ENCODE data around the gene MYCBP2.
A peak's percentile ranks its signal among the peaks of the same experiment; 100 is the strongest.
"Not testable (repeated sequence)": the region's sequence is repeated elsewhere in the genome, so short reads cannot be mapped to it uniquely, and the experiment has no call there.

Gene MYCBP2

DNA sequence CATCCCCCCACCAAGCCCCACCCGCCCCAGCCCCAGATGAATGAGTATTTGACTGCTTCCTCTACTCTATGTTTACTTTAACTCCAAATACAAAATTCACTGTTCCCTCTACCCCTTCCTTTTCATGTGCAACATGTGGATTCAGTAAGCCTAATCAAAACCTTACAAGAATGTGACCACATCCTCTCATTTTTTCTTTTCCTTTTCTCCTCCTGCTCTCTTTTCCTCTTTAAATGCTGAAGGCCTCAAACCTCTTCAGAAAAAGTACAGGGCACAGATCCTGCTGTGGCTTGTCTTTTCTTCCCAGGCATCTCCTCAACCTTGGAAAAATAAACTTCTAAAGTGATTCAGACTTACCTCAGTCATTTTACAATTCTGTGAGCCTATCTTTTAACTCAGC is 119.0 kb downstream of the MYCBP2 start:
- DNase-seq (ENCODE audit: low read depth, low spot score) = no peak

DNA sequence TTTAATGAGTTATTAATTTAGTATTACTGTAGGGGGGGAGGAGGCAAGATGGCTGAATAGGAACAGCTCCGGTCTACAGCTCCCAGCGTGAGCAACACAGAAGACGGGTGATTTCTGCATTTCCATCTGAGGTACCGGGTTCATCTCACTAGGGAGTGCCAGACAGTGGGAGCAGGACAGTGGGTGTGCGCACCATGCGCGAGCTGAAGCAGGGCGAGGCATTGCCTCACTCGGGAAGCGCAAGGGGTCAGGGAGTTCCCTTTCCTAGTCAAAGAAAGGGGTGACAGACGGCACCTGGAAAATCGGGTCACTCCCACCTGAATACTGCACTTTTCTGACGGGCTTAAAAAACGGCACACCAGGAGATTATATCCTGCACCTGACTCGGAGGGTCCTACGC is 127.9 kb downstream of the MYCBP2 start:
- not testable (repeated sequence) for DNase-seq (ENCODE audit: low read depth, low spot score)

DNA sequence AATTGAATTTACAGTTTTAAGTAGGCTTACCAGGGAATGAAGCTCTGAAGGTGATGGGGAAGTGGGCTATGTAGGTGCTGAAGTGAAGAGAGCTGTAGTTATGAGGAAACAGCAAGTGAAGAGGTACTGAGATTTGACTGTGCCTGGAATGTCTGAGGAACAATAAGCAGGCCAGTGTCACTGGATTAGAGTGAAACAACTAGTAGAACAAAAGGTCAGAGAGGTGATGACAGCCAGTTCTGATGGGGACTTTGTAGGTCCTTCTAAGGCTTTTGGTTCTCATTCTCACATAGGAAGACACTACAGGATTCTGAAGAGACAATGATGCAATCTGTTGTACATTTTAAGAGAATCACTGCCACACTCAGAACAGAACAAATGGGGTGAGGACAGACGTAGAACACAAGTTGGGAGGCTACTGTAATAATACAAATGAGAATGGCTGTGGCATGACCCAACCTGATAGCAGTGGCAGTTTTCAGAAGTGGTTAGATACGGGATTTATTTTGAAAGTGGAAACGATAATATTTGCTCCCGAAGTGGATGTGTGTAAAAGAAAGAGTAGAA is 130.8 kb downstream of the MYCBP2 start:
- no peak for DNase-seq (ENCODE audit: low read depth, low spot score)

DNA sequence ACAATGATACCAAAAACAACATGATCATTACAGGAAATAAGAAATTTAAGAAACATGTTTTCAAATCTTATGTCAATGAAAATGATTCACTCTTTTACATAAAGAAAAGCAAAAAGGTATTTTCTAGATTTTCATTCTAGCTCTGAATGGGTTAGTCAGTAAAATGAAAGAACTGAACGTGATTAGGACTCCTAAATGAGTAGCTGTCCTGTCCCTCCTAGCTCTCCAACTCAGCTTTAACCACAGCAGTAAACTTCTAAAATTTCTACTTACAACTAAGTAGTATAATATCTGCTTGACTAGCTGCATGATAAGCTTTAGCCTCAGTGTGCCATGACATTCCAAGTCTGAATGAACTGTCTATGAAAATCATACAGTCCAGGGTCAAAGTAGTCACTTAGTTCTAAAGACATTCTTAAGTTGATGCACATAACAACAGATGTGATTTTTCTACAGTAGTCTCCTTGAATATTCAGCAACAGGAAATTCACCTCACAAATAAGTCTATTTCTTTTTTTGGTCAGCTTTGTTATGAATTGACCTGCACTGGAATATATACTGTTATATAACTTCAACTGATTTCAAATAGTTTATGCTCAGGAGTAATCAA is 136.4 kb downstream of the MYCBP2 start:
- no peak for DNase-seq (ENCODE audit: low read depth, low spot score)

DNA sequence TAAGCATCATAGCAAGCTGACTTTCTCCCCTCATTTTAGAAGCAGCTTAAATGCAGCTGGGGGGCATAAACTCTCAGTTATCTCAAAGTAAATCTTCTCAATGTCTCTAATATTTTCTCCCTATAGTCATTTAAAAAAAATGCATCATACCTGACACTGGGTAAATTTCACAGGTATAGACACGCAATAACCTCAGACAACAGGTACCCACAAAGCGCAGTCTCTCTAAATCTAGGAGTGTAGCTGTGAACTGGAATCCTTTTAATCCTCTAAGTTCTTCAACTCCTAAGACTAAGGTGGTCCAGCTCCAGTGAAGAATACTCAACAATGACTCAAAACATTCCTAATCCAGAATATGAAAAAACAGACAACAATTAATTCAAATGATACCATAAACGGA is 141.2 kb downstream of the MYCBP2 start:
- DNase-seq (ENCODE audit: low read depth, low spot score) = no peak

DNA sequence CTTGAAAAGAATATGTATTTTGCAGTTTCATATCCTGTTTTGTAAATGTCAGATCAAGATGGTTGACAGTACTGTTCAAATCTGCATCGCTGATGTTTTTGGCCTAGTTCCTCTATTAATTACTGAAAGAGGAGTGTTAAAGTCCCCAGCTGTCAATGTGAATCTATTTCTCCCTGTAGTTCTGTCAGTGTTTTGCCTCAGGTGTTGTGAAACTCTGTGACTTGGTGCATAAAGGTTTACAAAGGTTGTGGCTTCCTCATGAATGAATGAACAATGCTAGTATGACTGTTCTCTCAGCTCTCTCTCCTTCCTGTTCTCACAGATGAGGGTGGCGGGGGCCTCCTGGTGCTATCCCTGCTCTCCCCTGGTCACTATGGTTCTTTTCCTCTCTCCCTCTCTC is 142.4 kb downstream of the MYCBP2 start:
- DNase-seq (ENCODE audit: low read depth, low spot score) = no peak

DNA sequence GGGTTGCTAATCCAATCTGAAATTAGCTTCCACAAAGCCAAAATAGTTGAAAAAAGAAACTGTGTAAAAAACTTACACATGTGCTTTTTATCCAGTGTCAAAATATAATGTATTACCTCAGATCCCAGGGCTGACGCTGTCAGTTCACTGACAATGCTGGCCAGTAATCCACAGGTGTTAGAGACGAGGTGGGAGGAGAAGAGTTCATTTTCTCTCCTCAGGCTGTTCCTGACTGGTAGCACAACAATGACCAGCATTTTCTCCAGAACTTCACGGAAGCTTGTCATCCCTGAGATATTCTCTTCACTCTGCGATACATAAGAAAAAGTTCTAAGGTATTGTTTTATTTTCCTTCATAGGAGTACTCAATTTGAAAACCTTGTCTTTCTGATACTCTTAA is 146.9 kb downstream of the MYCBP2 start:
- DNase-seq (ENCODE audit: low read depth, low spot score) = no peak

DNA sequence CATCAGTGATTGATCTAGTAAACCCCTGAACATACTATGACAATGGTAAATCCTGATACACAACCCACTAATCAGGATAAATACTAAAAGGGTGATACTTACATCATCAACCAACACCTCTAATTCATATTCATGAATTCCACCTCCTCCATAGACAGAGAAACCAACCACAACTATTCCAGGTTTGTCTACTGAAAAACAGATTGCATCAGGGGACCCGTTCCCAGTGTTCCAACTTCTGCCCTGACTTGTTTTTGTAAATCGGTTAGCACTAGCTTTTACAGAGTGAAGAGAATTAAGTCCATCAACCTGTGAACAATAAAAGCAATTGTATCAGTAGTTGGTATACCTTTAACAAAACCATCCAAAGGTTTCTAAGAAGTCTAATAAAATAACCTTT is 149.2 kb downstream of the MYCBP2 start:
- DNase-seq (ENCODE audit: low read depth, low spot score) = no peak

DNA sequence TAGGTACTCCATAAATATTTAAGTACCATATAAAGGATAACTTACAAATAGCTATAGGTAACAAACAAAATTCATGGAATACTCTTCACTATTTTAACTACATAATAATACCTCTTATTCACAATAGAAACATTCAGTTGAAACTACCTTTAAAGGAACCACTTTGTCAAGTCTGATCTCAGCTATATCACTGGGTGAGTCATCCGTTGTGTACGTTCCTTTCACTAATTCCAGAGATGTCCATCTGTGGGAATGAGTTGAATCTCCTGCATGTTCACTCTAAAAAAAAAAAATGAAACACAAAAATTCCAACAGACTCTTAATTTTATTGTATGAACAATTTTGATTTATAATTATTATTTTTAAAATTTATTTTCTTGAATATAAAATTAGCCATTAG is 150.5 kb downstream of the MYCBP2 start:
- DNase-seq (ENCODE audit: low read depth, low spot score) = no peak

DNA sequence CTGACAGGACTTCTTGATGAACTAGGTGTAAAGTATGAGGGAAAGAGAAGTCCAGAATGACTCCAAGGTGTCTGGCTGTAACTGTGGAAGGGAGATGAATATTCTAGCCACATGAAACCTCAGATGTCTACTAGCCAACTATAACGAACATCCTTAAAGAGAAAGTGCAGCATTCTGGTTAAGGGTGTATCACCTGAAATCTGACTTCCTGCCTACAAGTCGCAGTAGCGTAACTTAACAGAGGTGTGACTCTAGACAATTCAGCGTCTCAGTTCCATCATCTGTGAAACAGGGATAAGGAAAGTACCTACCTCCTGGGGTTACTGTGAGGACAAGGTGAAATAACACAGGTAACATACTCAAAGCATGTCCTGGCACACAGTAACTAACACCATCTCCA is 154.2 kb downstream of the MYCBP2 start:
- no peak for DNase-seq (ENCODE audit: low read depth, low spot score)

DNA sequence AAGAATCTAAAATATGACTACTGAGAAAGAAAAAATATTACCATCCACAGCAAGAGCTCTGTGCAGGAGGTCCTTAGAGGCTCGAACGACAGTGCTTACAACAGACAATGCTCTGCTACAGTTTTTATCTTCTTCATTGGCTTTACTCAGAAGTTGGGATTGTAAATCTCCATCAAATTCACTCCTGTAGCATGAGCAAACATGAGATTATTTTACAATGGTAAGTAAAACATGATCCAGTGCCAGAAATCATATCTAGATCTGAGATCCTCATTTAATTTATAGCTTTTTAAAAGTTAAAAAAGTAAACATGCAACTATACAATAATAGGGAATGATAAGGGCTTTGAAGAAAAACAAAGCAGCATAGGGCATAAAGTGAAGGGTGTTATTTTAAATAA is 155.4 kb downstream of the MYCBP2 start:
- no peak for DNase-seq (ENCODE audit: low read depth, low spot score)

DNA sequence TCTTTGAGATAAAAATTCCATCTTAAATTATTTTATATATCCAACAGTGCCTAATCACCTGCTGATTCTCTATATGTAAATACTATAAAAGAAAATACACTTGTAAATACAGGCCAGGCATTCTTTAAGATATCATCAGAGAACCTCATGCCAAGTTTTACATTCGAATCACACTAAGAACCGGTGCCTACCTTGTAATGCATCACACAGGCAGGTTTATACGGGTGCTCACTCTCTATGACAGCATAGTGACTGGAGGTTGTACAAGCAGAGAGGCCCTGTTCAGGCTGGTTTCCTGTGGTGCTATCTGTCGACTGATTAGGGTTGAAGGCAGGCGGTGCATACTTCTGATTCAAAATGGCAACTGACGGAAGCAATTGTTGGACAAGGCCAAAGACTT is 158.7 kb downstream of the MYCBP2 start:
- DNase-seq (ENCODE audit: low read depth, low spot score) = no peak

DNA sequence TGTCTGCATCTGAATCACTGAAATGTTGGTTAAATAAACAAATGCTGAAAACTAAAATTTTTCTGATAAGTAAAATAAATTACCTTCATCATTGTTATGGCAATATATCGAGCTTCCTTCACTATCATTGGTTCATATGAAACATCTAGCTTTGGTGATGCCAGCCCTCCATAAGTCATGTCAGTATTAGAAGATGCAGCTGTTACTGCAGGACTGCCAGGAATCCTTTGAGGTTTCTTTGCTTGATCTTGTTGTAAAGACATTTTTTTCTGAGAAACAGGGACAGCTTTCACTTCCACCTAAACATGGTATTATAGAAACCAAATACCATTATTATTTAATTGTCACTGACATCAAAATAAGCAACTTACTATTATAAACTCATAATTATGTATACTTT is 176.2 kb downstream of the MYCBP2 start:
- DNase-seq (ENCODE audit: low read depth, low spot score) = no peak

DNA sequence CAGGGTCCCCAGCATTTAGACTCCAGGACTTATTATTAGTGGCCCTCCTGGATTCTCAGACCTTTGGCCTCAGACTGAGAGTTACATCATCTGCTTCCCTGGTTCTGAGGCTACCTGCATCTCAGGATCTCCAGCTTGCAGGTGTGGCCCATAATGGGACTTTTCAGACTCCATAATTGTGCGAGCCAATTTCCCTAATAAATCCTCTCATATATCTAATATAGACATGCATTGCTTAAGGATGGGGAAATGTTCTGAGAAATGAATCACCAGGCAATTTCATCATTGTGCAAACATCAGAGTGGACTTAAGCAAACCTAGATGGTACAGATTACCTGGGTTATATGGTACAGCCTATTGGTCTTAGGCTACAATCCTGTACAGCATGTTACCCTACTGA is 183.5 kb downstream of the MYCBP2 start:
- no peak for DNase-seq (ENCODE audit: low read depth, low spot score)

DNA sequence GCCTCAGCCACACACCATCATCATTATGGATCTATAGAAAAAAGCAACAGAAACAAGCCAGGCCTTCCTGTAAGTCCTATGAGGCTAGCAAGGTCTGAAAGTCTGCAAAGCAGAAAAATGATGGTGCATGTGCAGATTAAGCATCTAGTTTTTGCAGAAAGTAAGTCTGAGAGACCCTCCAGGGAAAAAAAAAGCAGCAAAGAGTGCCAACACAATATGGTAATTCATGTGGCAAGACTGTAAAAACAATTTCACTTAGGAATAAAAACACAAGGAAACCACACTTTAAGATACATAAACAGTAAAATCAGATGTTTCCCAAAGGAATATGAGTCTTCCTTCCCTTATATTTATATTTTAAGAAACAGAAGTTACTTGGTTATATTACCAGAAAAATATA is 187.6 kb downstream of the MYCBP2 start:
- DNase-seq (ENCODE audit: low read depth, low spot score) = no peak

DNA sequence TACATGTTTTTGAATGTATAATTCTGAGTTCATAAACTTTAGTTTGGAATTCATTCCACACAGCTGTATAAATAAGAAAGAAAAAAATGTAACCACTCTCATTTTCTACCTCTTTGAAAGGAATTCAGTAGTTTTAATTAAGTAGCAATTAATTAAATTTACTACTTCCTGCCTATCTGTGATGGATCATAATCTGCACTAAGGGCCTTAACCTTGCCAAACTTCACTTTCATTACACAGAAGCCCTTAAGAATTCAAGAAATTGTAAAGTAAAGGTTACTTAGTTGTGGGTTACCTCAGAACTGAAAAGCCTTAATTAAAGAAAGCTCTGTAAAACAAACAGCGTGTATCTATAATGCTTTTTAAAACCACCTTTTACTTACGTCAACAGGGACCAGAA is 188.1 kb downstream of the MYCBP2 start:
- DNase-seq (ENCODE audit: low read depth, low spot score) = no peak

DNA sequence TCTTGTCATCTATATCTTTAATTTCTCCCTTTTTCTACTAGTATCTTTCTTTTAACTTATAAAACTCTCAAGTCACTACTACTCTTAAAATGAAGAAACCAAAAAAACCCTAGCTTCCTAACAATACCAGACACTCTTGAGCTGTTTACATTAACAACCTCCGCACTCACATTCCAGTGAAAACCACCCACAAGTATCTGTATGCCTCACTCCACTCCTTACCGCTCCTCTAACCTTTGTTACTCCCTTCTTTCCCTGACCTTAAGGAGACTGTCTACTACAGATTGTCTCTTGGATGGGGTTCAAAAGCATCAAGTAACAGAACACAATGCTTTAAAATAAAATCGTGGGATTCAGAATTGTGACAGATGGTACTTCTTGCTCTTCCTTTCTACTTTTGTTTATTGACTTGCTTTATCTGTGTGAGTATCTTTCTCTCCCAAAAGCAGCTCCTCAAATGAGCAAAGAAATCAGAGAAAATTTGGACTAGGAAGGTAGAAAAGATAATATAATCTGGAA is 189.9 kb downstream of the MYCBP2 start:
- DNase-seq (ENCODE audit: low read depth, low spot score) = no peak

DNA sequence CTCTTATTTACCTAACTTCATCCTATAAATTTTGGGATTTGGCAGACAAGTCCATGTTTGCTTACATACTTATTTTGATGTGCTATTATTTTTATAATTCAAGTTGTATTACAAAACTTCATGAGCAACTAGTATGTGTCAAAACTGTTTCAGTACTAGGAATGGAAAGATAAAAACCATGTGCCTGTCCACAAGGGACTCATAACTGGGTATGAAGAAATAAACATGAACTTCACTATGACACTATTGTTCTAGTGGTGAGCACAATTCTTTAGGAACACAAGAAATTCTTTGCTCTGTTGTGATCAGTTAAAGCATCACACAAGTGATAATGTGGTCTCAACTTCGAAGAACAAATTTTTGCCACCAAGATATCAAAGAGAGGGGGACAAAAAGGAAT is 202.5 kb downstream of the MYCBP2 start:
- DNase-seq (ENCODE audit: low read depth, low spot score) = no peak

DNA sequence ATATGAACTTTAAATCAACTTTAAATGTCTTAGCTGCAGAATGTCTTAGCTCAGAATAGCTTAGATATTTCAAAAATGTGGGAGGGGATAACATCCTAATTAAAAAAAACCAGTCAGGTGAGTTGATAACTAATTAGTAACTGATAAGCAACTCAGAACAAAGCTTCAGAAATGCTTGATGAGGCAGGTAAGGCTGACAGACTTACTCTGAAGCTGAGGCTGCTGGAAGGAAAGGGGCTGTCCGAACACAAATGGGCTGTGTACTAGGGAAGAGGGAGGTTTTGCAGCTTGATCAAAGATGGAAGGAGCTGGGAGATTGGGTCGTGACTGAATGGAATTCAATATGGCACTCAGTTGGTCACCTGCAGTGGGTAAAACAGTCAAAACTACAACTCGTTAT is 208.8 kb downstream of the MYCBP2 start:
- peak; percentile 12 for DNase-seq (ENCODE audit: low read depth, low spot score)

DNA sequence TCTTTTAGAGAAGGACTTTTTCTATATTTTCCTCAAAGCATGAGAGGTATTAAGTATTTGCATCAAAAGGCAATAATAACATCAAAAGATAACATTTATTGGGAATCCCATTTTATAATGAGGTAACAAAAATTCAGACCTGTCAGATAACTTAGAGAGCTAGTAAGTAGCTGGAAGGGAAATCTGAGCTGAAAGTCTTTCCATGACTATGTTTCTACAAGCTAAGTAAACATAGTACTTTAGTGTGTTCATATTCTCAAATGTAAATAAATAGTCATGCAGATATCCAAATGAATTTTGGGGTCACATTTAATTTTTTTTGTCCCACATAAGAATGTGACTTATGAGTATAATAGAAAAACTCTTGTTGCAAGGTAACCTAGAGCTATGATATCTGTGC is 212.6 kb downstream of the MYCBP2 start:
- DNase-seq (ENCODE audit: low read depth, low spot score) = no peak

DNA sequence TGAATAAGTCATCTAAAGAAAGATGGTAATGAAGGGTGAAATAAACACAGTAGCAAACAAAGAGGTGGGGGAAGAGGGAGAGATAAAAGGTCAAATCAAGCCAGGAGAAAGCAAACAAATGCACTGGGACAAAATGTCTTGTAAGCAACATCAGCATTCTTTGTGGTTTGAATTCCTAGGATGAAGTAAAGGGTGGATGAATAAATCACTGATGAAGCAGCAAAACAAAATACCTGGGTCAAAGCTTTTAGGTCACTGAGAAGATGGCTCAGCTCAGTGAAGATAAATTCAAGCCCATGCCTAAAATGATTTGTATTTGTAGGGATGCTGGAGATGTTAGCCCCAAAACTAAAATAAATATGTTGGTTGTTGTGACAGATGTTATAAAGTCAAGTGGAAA is 213.4 kb downstream of the MYCBP2 start:
- DNase-seq (ENCODE audit: low read depth, low spot score) = no peak

DNA sequence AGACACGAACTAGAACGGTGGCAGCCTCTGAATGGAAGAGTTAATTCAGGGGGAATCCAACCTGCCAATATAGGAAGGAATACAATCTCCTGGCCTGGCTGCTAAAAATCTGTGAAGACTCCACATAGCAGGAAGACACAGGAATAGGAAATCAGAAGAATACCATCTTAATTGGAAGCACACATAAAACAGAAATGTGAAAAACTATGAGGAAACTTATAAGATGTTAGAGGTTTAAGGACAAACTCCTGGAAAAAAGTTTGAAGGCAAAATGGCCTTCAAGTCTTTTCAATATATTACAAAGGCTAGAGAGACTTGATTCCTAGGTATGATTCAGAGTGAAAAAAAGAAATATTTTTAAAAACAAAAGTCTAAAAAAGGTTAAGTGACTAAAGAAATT is 221.8 kb downstream of the MYCBP2 start:
- no peak for DNase-seq (ENCODE audit: low read depth, low spot score)

DNA sequence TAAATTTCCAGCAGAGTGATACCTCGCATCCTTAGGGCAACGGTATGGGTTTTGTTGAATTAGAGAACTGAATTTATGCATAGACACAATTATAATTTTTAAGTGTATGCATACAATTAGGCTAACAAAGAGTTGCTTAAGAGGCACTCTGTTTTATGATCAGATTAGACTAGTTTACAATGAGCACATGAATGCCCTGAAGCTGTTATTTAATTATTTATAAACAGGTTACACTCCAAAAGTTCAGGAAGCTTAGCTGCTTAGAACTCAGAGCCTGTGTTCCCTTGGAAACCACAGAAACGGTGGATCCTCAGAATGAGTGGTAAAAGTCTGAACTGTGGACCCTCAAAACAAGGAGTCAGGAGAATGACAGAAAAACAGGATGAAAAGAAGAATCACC is 227.5 kb downstream of the MYCBP2 start:
- no peak for DNase-seq (ENCODE audit: low read depth, low spot score)

DNA sequence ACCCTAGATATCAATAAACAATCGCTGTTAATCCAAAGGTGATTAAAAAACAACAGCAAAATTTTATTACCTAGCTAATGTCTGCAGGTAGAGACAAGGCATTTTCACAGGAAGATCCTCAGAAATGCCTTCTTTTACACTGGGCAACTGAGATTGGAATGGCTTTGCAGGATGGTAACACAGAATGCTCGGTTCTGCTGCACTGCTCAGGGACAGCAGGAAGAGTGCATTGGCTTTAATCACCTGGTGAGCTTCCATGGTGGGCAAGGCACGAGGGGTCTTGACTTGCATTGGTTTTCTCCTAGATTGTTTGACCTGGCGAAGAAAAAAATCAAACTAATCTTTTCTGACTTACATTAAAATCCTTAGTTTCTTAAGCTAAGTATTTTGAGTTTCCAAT is 231.6 kb downstream of the MYCBP2 start:
- no peak for DNase-seq (ENCODE audit: low read depth, low spot score)

Measured in iPS DF 19.7 (cell line).